HG02973 (cell line): ENCODE results near the gene DNMT3B.

Experiments
- ATAC-seq: cut with Tn5 transposase; IDR thresholded peaks from one replicate; pipeline ENCODE4 v1.9.1; 2021; ENCODE audit warnings: moderate library complexity; ENCODE audit not compliant: unreplicated experiment

The DNMT3B gene

GRCh38 chr20:32820698-32821377 is 58.7 kb downstream of the DNMT3B start:
- ATAC-seq: no peak

- ATAC-seq: no peak
Observed at GRCh38 chr20:32822225-32822624, 60.0 kb downstream of the DNMT3B start.

GRCh38 chr20:32823078-32823477 is 60.9 kb downstream of the DNMT3B start:
- ATAC-seq: no peak

- no peak for ATAC-seq
Observed at GRCh38 chr20:32823737-32824588, 61.8 kb downstream of the DNMT3B start.

- no peak for ATAC-seq
Observed at GRCh38 chr20:32828029-32828680, 66.0 kb downstream of the DNMT3B start.

- no peak for ATAC-seq
Observed at GRCh38 chr20:32829311-32830005, 67.3 kb downstream of the DNMT3B start.

GRCh38 chr20:32830437-32830836 is 68.3 kb downstream of the DNMT3B start:
- no peak for ATAC-seq

- no peak for ATAC-seq
Observed at GRCh38 chr20:32831982-32832381, 69.8 kb downstream of the DNMT3B start.

GRCh38 chr20:32832664-32833063 is 70.5 kb downstream of the DNMT3B start:
- no peak for ATAC-seq

GRCh38 chr20:32834972-32835371 is 72.8 kb downstream of the DNMT3B start:
- no peak for ATAC-seq

- ATAC-seq: no peak
Observed at GRCh38 chr20:32837157-32837556, 75.0 kb downstream of the DNMT3B start.

- ATAC-seq: no peak
Observed at GRCh38 chr20:32839227-32839981, 77.2 kb downstream of the DNMT3B start.

- no peak for ATAC-seq
Observed at GRCh38 chr20:32839982-32840285, 77.7 kb downstream of the DNMT3B start.

GRCh38 chr20:32841174-32841573 is 79.0 kb downstream of the DNMT3B start:
- no peak for ATAC-seq

GRCh38 chr20:32841632-32842031 is 79.4 kb downstream of the DNMT3B start:
- ATAC-seq: no peak

- ATAC-seq: no peak
Observed at GRCh38 chr20:32842688-32843524, 80.7 kb downstream of the DNMT3B start.

- ATAC-seq: no peak
Observed at GRCh38 chr20:32845786-32846185, 83.6 kb downstream of the DNMT3B start.

GRCh38 chr20:32846852-32847251 is 84.7 kb downstream of the DNMT3B start:
- no peak for ATAC-seq

GRCh38 chr20:32847964-32848363 is 85.8 kb downstream of the DNMT3B start:
- ATAC-seq: no peak

- ATAC-seq: no peak
Observed at GRCh38 chr20:32848846-32849245, 86.7 kb downstream of the DNMT3B start.
